Activated T-cell treated with anti-CD3 and anti-CD28 coated beads for 4 hours (primary cell): ENCODE results near the gene ZNF383.
"Not testable (repeated sequence)": the region's sequence is repeated elsewhere in the genome, so short reads cannot be mapped to it uniquely, and the experiment has no call there.

Experiments
- DNase-seq: peaks from one replicate; pipeline ENCODE4 v3.0.0-alpha.2; 2020

The ZNF383 gene

GRCh38 chr19:37294246-37294645 is 76.2 kb downstream of the ZNF383 start:
- not testable (repeated sequence) for DNase-seq
